ENCODE results near the gene MAPT.

DNA sequence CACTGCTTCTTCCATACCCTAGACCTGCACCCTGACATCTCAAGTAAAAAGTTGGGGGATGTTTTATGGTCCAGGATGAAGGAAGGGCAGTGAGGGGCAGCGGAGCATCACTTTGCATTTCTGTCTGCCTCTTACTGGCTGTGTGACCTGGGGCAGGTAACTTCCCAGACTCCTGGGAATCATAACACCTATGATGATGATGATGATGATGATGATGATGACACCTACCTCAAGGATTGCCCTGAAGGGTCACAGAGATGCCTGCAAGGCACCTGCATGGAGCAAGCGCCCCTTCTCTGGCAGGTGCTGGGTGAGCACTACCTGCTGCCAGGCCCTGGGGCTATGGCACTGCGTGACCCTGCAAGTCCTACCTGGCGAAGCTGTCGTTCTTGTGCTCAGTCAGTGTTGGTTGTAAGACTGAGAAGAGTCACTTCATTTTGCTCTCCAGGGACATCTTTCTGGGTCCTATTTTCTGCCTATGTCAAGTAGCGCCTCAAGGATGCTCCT is 58.5 kb downstream of the MAPT start:
- TF ChIP-seq, protein P1, sequence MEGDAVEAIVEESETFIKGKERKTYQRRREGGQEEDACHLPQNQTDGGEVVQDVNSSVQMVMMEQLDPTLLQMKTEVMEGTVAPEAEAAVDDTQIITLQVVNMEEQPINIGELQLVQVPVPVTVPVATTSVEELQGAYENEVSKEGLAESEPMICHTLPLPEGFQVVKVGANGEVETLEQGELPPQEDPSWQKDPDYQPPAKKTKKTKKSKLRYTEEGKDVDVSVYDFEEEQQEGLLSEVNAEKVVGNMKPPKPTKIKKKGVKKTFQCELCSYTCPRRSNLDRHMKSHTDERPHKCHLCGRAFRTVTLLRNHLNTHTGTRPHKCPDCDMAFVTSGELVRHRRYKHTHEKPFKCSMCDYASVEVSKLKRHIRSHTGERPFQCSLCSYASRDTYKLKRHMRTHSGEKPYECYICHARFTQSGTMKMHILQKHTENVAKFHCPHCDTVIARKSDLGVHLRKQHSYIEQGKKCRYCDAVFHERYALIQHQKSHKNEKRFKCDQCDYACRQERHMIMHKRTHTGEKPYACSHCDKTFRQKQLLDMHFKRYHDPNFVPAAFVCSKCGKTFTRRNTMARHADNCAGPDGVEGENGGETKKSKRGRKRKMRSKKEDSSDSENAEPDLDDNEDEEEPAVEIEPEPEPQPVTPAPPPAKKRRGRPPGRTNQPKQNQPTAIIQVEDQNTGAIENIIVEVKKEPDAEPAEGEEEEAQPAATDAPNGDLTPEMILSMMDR (IDR thresholded peaks at IDR 0.05 in 2 of 3, conservative IDR thresholded peaks at IDR 0.05 in 1 of 3; ENCODE audit: borderline replicate concordance in 1 of 3, insufficient read depth in 1 of 3, low read depth in 2 of 3, low read length in 2 of 3) = no peak
- TF ChIP-seq RAD21 (IDR thresholded peaks at IDR 0.05; ENCODE audit: low read depth) = no peak
- TF ChIP-seq ZFX (IDR thresholded peaks at IDR 0.05) = no peak
- no peak for TF ChIP-seq POLR2A (IDR thresholded peaks at IDR 0.05; ENCODE audit: borderline replicate concordance, extremely low read depth, insufficient read depth, insufficient read length)
- TF ChIP-seq SIN3A (IDR thresholded peaks at IDR 0.05; ENCODE audit: low read depth) = no peak
- TF ChIP-seq, protein P2, sequence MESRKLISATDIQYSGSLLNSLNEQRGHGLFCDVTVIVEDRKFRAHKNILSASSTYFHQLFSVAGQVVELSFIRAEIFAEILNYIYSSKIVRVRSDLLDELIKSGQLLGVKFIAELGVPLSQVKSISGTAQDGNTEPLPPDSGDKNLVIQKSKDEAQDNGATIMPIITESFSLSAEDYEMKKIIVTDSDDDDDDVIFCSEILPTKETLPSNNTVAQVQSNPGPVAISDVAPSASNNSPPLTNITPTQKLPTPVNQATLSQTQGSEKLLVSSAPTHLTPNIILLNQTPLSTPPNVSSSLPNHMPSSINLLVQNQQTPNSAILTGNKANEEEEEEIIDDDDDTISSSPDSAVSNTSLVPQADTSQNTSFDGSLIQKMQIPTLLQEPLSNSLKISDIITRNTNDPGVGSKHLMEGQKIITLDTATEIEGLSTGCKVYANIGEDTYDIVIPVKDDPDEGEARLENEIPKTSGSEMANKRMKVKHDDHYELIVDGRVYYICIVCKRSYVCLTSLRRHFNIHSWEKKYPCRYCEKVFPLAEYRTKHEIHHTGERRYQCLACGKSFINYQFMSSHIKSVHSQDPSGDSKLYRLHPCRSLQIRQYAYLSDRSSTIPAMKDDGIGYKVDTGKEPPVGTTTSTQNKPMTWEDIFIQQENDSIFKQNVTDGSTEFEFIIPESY (IDR thresholded peaks at IDR 0.05; ENCODE audit: extremely low read depth, insufficient replicate concordance, low read length) = no peak

Data from HCT116 (cell line).